Measurements from ENCODE around the gene SAYSD1.
"Not testable (repeated sequence)": the region's sequence is repeated elsewhere in the genome, so short reads cannot be mapped to it uniquely, and the experiment has no call there.

GRCh38 chr6:39136207-39136606 is 21.2 kb upstream of the SAYSD1 start:
- not testable (repeated sequence) for TF ChIP-seq EP300, CTCF (IDR thresholded peaks at IDR 0.05)

Data from esophagus muscularis mucosa (tissue), 3 donors.